ENCODE results near the gene ADRB2. TPM values are rescaled to one million over a fixed set of nuclear protein-coding genes. Genes with fewer than 3 reads are reported as not detected.

Gene ADRB2
- total RNA-seq, 2 experiments from 2014 or later, result 4.4 to 16.8 TPM

DNA sequence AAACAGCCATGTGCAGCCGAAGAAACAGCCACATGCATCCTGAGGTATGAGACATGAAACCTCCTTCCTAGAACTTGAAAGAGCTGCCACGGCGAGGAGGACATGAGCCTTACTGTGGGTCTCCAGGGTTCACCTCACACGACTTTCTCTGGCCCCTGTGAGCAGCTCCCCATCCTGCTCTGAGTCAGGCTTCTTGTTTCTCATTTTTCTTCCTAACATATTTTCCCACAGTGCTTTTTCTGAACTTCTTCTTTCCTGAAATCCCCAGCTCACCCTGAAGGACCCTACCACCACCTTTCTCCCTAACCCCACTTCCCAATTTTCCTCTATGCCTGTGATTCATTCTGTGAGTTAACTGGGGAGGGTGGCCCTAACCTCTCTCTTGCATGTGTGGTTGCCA, 33.7 kb upstream of the ADRB2 start:
- H3K4me3 ChIP-seq (ENCODE audit: low read depth, low read length, poor library complexity, severe bottlenecking), result no peak overlapping the region
- H3K27ac ChIP-seq (ENCODE audit: low read depth, low read length, poor library complexity, severe bottlenecking), result no peak overlapping the region
- DNase-seq (ENCODE audit: low spot score), result no peak
- CTCF ChIA-PET (ENCODE audit: unreplicated experiment), result no interaction called here
- no peaks in the 10 kb centered on the region for H3K9me3 ChIP-seq (ENCODE audit: low read length)
- H3K9me2 ChIP-seq (ENCODE audit: insufficient read depth, low read length), result no peaks in the 10 kb centered on the region
- no peak overlapping the region for H3K4me2 ChIP-seq (ENCODE audit: low read length)
- intact Hi-C loops (cut with micrococcal nuclease; ENCODE audit: unreplicated experiment), result no loop called here
- no peaks in the 10 kb centered on the region for H3K79me2 ChIP-seq (ENCODE audit: insufficient read depth, low read depth, low read length)
- peaks cover 8% of the 10 kb centered on the region for H3K4me1 ChIP-seq (ENCODE audit: insufficient read depth, low read length, poor library complexity, severe bottlenecking)
- H2AFZ ChIP-seq (ENCODE audit: low read length), result no peak overlapping the region
- no peaks in the 10 kb centered on the region for H3K36me3 ChIP-seq (ENCODE audit: insufficient read depth, low read length)
- no TSS peak for BruUV-seq (replicated peaks)
- no peaks in the 10 kb centered on the region for H4K20me1 ChIP-seq (ENCODE audit: insufficient read depth, low read length)
- POLR2A ChIA-PET, result interaction anchor here (0.6 kb wide), 1 partner anchor 1550 kb away, joined by 3 read pairs; no protein-coding TSS in a partner anchor
- TF ChIP-seq EZH2phosphoT487 (IDR thresholded peaks at IDR 0.05; ENCODE audit: borderline replicate concordance, low read depth, low read length), result no peak
- TF ChIP-seq, protein P1, sequence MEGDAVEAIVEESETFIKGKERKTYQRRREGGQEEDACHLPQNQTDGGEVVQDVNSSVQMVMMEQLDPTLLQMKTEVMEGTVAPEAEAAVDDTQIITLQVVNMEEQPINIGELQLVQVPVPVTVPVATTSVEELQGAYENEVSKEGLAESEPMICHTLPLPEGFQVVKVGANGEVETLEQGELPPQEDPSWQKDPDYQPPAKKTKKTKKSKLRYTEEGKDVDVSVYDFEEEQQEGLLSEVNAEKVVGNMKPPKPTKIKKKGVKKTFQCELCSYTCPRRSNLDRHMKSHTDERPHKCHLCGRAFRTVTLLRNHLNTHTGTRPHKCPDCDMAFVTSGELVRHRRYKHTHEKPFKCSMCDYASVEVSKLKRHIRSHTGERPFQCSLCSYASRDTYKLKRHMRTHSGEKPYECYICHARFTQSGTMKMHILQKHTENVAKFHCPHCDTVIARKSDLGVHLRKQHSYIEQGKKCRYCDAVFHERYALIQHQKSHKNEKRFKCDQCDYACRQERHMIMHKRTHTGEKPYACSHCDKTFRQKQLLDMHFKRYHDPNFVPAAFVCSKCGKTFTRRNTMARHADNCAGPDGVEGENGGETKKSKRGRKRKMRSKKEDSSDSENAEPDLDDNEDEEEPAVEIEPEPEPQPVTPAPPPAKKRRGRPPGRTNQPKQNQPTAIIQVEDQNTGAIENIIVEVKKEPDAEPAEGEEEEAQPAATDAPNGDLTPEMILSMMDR (conservative IDR thresholded peaks at IDR 0.05; ENCODE audit: low read length), result no peak

DNA sequence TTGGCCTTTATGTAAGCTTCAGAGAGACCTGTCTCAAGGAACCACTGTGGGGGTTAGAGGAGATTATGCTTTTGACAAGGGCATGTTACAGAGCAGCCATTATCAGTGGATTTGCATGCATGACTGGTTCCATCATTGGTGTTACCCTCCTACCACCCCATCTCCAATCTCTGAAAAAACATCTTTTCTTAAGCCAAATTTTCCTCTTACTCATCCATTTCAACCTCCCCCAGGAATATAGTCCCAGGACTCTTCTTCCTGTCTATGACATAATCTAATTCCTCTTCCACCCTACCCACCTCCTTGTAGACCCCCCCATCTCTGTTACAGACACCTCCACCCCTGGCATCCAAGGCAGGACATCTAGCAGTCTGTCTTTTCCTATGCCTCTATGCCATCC, 33.1 kb upstream of the ADRB2 start:
- Histone ChIP-seq H3K4me2 (ENCODE audit: low read length) (no peak overlapping the region), H3K4me1 (ENCODE audit: insufficient read depth, low read length, poor library complexity, severe bottlenecking) (peaks cover 8% of the 10 kb centered on the region), H3K36me3 (ENCODE audit: insufficient read depth, low read length) (no peaks in the 10 kb centered on the region), H2AFZ (ENCODE audit: low read length) (no peak overlapping the region), H3K27ac (ENCODE audit: low read depth, low read length, poor library complexity, severe bottlenecking) (no peak overlapping the region), H3K9me2 (ENCODE audit: insufficient read depth, low read length) (no peaks in the 10 kb centered on the region), H3K9me3 (ENCODE audit: low read length) (no peaks in the 10 kb centered on the region), H3K4me3 (ENCODE audit: low read depth, low read length, poor library complexity, severe bottlenecking) (no peak overlapping the region), H3K79me2 (ENCODE audit: insufficient read depth, low read depth, low read length) (no peaks in the 10 kb centered on the region), H4K20me1 (ENCODE audit: insufficient read depth, low read length) (no peaks in the 10 kb centered on the region)
- no TSS peak for BruUV-seq (replicated peaks)
- no peak for DNase-seq (ENCODE audit: low spot score)
- ChIA-PET CTCF (ENCODE audit: unreplicated experiment) (no interaction called here), POLR2A (interaction anchor here (0.6 kb wide), 1 partner anchor 1550 kb away, joined by 3 read pairs; no protein-coding TSS in a partner anchor)
- no peak for TF ChIP-seq EZH2phosphoT487 (IDR thresholded peaks at IDR 0.05; ENCODE audit: borderline replicate concordance, low read depth, low read length)
- TF ChIP-seq, protein P1 (conservative IDR thresholded peaks at IDR 0.05; ENCODE audit: low read length), result no peak
- intact Hi-C loops (cut with micrococcal nuclease; ENCODE audit: unreplicated experiment), result no loop called here

DNA sequence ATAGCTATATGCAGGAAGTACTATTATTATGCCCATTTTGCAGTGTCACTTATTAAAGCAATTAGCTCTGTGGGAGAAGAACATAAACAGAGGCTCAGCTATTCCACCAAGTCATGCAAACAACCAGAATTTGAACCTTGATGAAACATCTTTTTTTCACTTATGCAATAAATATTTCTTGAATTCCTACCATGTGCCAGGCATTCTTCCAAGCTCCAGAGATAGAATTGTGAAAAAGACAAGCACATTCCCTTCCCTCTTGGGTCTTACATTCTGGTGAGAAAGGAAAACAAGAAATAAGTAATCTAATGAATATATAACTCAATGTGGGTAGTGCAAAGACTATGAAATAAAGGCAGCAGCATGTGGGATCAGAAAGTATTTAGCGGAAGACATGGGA, 32.1 kb upstream of the ADRB2 start:
- no peaks in the 10 kb centered on the region for H3K9me3 ChIP-seq (ENCODE audit: low read length)
- TF ChIP-seq EZH2phosphoT487 (IDR thresholded peaks at IDR 0.05; ENCODE audit: borderline replicate concordance, low read depth, low read length), result no peak
- TF ChIP-seq, protein P1 (conservative IDR thresholded peaks at IDR 0.05; ENCODE audit: low read length), result no peak
- BruUV-seq (replicated peaks), result no TSS peak
- 0 out of 2 replicates have a peak overlapping the region, but pooled peaks have one; percentile 1 for H2AFZ ChIP-seq (ENCODE audit: low read length)
- H3K27ac ChIP-seq (ENCODE audit: low read depth, low read length, poor library complexity, severe bottlenecking), result no peak overlapping the region
- no peaks in the 10 kb centered on the region for H3K36me3 ChIP-seq (ENCODE audit: insufficient read depth, low read length)
- no peaks in the 10 kb centered on the region for H4K20me1 ChIP-seq (ENCODE audit: insufficient read depth, low read length)
- no peaks in the 10 kb centered on the region for H3K9me2 ChIP-seq (ENCODE audit: insufficient read depth, low read length)
- H3K79me2 ChIP-seq (ENCODE audit: insufficient read depth, low read depth, low read length), result no peaks in the 10 kb centered on the region
- intact Hi-C loops (cut with micrococcal nuclease; ENCODE audit: unreplicated experiment), result no loop called here
- no peak overlapping the region for H3K4me2 ChIP-seq (ENCODE audit: low read length)
- ChIA-PET CTCF (ENCODE audit: unreplicated experiment) (no interaction called here), POLR2A (interaction anchor here (0.6 to 1.3 kb wide), 3 partner anchors 11 to 57 kb away, joined by 3 to 5 read pairs (median 3); no protein-coding TSS in a partner anchor)
- peaks cover 8% of the 10 kb centered on the region for H3K4me1 ChIP-seq (ENCODE audit: insufficient read depth, low read length, poor library complexity, severe bottlenecking)
- no peak for DNase-seq (ENCODE audit: low spot score)
- H3K4me3 ChIP-seq (ENCODE audit: low read depth, low read length, poor library complexity, severe bottlenecking), result no peak overlapping the region
